Choroid plexus epithelial cell (primary cell): ENCODE data around the gene TRIM46.
"Not testable (repeated sequence)": the region's sequence is repeated elsewhere in the genome, so short reads cannot be mapped to it uniquely, and the experiment has no call there.

Source experiments
- DNase-seq: peaks from one replicate; pipeline ENCODE4 v3.0.0-alpha.2; 2010; ENCODE audit warnings: low read depth
- H3K4me3 ChIP-seq: 2 replicates; pipeline ENCODE4 v1.5.1; 2011; ENCODE audit warnings: low read depth, mild to moderate bottlenecking, control low read depth, low read length, moderate library complexity
- CTCF ChIP-seq: conservative IDR thresholded peaks from 2 replicates; pipeline ENCODE4 v1.5.1; 2011; ENCODE audit warnings: low read depth, mild to moderate bottlenecking, control low read depth, inconsistent platforms, low read length, moderate library complexity

The TRIM46 gene

GRCh38 chr1:155166051-155166470, 7.6 kb upstream of the TRIM46 start:
- H3K4me3 ChIP-seq: no peak overlapping the region
- TF ChIP-seq CTCF: no peak

GRCh38 chr1:155166471-155167165, 7.0 kb upstream of the TRIM46 start:
- DNase-seq: no peak
- no peak overlapping the region for H3K4me3 ChIP-seq
- no peak for TF ChIP-seq CTCF

More at GRCh38 chr1:155166051-155166470, 7.6 kb upstream of the TRIM46 start:
- DNase-seq: no peak

- TF ChIP-seq CTCF: peak; percentile 93
- H3K4me3 ChIP-seq: no peak overlapping the region
Observed at GRCh38 chr1:155167166-155168104, 6.2 kb upstream of the TRIM46 start.

GRCh38 chr1:155168105-155168445, 5.6 kb upstream of the TRIM46 start:
- DNase-seq: not testable (repeated sequence)

More at GRCh38 chr1:155167166-155168104, 6.2 kb upstream of the TRIM46 start:
- peak; percentile 87 for DNase-seq

GRCh38 chr1:155168456-155169210, 5.0 kb upstream of the TRIM46 start:
- no peak for TF ChIP-seq CTCF
- H3K4me3 ChIP-seq: no peak overlapping the region
- no peak for DNase-seq

More at GRCh38 chr1:155168105-155168445, 5.6 kb upstream of the TRIM46 start:
- not testable (repeated sequence) for H3K4me3 ChIP-seq

GRCh38 chr1:155169541-155169940, 4.1 kb upstream of the TRIM46 start:
- H3K4me3 ChIP-seq: no peak overlapping the region
- no peak for DNase-seq
- no peak for TF ChIP-seq CTCF
